ENCODE measurements around the gene CA9.

- TF ChIP-seq CTCF (IDR thresholded peaks at IDR 0.05) (no peak), POLR2A (IDR thresholded peaks at IDR 0.05; ENCODE audit: low read depth) (no peak), EP300 (IDR thresholded peaks at IDR 0.05) (no peak)
Observed at GRCh38 chr9:35666045-35666444, 7.7 kb upstream of the CA9 start.

Data from esophagus muscularis mucosa (tissue), 4 donors.